Ishikawa (cell line): ENCODE results near the gene ADAM15.

Source experiments
- EGR1 ChIP-seq: IDR thresholded peaks from 2 replicates; pipeline ENCODE4 v1.6.1; 2012
- EP300 ChIP-seq: IDR thresholded peaks from 2 replicates; pipeline ENCODE4 v1.6.1; 2012; ENCODE audit warnings: borderline replicate concordance
- TAF1 ChIP-seq: IDR thresholded peaks from 2 replicates; pipeline ENCODE4 v1.6.1; 2012; ENCODE audit warnings: low read depth, mild to moderate bottlenecking
- TEAD4 ChIP-seq: IDR thresholded peaks from 2 replicates; pipeline ENCODE4 v1.6.1; 2012
- TF ChIP-seq, protein P1 (sequence below): IDR thresholded peaks from 2 replicates; pipeline ENCODE4 v1.6.1; 2012; ENCODE audit warnings: low read depth, mild to moderate bottlenecking

DNA sequence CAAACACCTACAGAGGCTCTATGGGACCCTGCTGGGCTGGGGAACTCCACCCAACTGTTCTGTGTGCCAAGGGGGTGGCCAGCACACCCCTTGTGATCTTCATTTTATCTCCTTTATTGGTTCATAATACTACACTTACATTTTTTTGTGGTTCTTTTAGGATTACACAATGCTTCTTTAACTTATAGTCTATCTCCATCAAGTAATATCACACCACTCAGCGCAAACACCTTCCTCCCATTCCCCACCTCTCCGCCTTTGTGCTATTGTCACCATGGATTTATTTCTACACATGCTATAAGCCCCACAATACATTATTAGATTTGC is 43.5 kb downstream of the ADAM15 start:
- no peak for TF ChIP-seq TAF1
- TF ChIP-seq EGR1, result no peak
- TF ChIP-seq EP300, result no peak
- TF ChIP-seq, protein P1, sequence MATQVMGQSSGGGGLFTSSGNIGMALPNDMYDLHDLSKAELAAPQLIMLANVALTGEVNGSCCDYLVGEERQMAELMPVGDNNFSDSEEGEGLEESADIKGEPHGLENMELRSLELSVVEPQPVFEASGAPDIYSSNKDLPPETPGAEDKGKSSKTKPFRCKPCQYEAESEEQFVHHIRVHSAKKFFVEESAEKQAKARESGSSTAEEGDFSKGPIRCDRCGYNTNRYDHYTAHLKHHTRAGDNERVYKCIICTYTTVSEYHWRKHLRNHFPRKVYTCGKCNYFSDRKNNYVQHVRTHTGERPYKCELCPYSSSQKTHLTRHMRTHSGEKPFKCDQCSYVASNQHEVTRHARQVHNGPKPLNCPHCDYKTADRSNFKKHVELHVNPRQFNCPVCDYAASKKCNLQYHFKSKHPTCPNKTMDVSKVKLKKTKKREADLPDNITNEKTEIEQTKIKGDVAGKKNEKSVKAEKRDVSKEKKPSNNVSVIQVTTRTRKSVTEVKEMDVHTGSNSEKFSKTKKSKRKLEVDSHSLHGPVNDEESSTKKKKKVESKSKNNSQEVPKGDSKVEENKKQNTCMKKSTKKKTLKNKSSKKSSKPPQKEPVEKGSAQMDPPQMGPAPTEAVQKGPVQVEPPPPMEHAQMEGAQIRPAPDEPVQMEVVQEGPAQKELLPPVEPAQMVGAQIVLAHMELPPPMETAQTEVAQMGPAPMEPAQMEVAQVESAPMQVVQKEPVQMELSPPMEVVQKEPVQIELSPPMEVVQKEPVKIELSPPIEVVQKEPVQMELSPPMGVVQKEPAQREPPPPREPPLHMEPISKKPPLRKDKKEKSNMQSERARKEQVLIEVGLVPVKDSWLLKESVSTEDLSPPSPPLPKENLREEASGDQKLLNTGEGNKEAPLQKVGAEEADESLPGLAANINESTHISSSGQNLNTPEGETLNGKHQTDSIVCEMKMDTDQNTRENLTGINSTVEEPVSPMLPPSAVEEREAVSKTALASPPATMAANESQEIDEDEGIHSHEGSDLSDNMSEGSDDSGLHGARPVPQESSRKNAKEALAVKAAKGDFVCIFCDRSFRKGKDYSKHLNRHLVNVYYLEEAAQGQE, result no peak
- TF ChIP-seq TEAD4, result no peak
